Esophagus squamous epithelium (tissue), 5 donors: Measurements from ENCODE around the gene C6orf52. TPM values are rescaled to one million over a fixed set of nuclear protein-coding genes. Genes with fewer than 3 reads are reported as not detected.
"Not testable (repeated sequence)": the region's sequence is repeated elsewhere in the genome, so short reads cannot be mapped to it uniquely, and the experiment has no call there.

Experiments used
- DNase-seq: peaks from one replicate; lab custom pipeline; 2025; lab: John Stamatoyannopoulos, UW
- H3K27ac ChIP-seq, 4 donors: fragments of 200-600 bp; sonication (generic); one replicate each; pipeline ENCODE4 v1.5.1; 2016 to 2019; ENCODE audit warnings: mild to moderate bottlenecking in 1 of 4
- H3K27me3 ChIP-seq, 4 donors: fragments of 200-600 bp; sonication (generic); 1 replicate in 3 of 4; 2 replicates in 1 of 4; pipeline versions ENCODE4 v1.5.1 to v1.6.0; 2017 to 2021; ENCODE audit warnings: antibody characterized with exemption in 1 of 4
- H3K36me3 ChIP-seq, 3 donors: fragments of 200-600 bp; sonication (generic); one replicate each; pipeline ENCODE4 v1.5.1; 2016 to 2019
- H3K4me1 ChIP-seq, 3 donors: fragments of 200-600 bp; sonication (generic); one replicate each; pipeline ENCODE4 v1.5.1; 2017 to 2019
- H3K4me3 ChIP-seq, 4 donors: fragments of 200-600 bp; sonication (generic); 1 replicate in 3 of 4; 2 replicates in 1 of 4; pipeline ENCODE4 v1.5.1; 2016 to 2019; ENCODE audit warnings: mild to moderate bottlenecking in 2 of 4, moderate library complexity in 1 of 4
- H3K9me3 ChIP-seq, 3 donors: fragments of 200-600 bp; sonication (generic); one replicate each; pipeline ENCODE4 v1.5.1; 2016 to 2019
- CTCF ChIP-seq, 6 experiments: fragments of 450-650 bp in 4 of 6; fragments of 200-600 bp in 2 of 6; sonication (generic) in 2 of 6; IDR thresholded peaks; one replicate each; pipeline ENCODE4 v1.5.1; 2016 to 2019; ENCODE audit warnings: antibody characterized with exemption in 6 of 6, mild to moderate bottlenecking in 4 of 6, moderate library complexity in 4 of 6
- POLR2A ChIP-seq, 4 donors: fragments of 450-650 bp; IDR thresholded peaks; one replicate each; pipeline ENCODE4 v1.6.1; 2017; ENCODE audit warnings: antibody characterized with exemption in 4 of 4, mild to moderate bottlenecking in 4 of 4, moderate library complexity in 3 of 4
- WGBS, 2 donors: methylation state at CpG; one replicate each; pipeline ENCODE4 v1.1.5; 2018; 5-methylcytosine and 5-hydroxymethylcytosine counted together
- intact Hi-C: fragments of 100-400 bp; cut with DNase I; formaldehyde crosslinking; loops from one replicate; pipeline ENCODE4 v1.15.0; 2022
- total RNA-seq, 4 donors: library from RNA; depleted of rRNA; stranded (reverse); fragments of >200 nt; gene quantifications; one replicate each; pipeline ENCODE4 v1.1.0, GENCODE V29; 2016
- donor health status: DM: yes; HTN: yes; CAD: no.

C6orf52 gene
- total RNA-seq, 4 donors from 2014 or later: not detected

- Histone ChIP-seq H3K27ac (no peak overlapping the region), H3K27me3 (no peaks in the 10 kb centered on the region), H3K36me3 (no peaks in the 10 kb centered on the region), H3K9me3 (no peaks in the 10 kb centered on the region), H3K4me1 (no peaks in the 10 kb centered on the region), H3K4me3 (no peak overlapping the region)
- no peak for DNase-seq
- WGBS, 2 donors: 75 to 87% methylated on average over 3 to 4 of the region's 4 CpGs
- TF ChIP-seq CTCF (IDR thresholded peaks at IDR 0.05): no peak
- TF ChIP-seq POLR2A (IDR thresholded peaks at IDR 0.05): no peak
- intact Hi-C loops: no loop called here
These were observed 16.0 kb downstream of the C6orf52 start for GRCh38 chr6:10678456-10678855.

- TF ChIP-seq CTCF (IDR thresholded peaks at IDR 0.05) (no peak), POLR2A (IDR thresholded peaks at IDR 0.05) (no peak)
- Histone ChIP-seq H3K4me1 (no peaks in the 10 kb centered on the region), H3K9me3 (no peaks in the 10 kb centered on the region), H3K27ac (no peak overlapping the region), H3K4me3 (no peak overlapping the region), H3K27me3 (no peaks in the 10 kb centered on the region), H3K36me3 (no peaks in the 10 kb centered on the region)
- no peak for DNase-seq
- 93 to 95% methylated on average over 7 of the region's 7 CpGs for WGBS, 2 donors
- intact Hi-C loops: no loop called here
These were observed 18.0 kb downstream of the C6orf52 start for GRCh38 chr6:10676403-10676802.

GRCh38 chr6:10668126-10668917, 26.1 kb downstream of the C6orf52 start:
- 73 to 85% methylated on average over 2 to 5 of the region's 6 CpGs for WGBS, 2 donors
- no peak for TF ChIP-seq POLR2A (IDR thresholded peaks at IDR 0.05)
- TF ChIP-seq CTCF (IDR thresholded peaks at IDR 0.05): no peak
- H3K36me3 ChIP-seq: no peaks in the 10 kb centered on the region
- no peak overlapping the region for H3K27ac ChIP-seq
- no peak for DNase-seq
- no peaks in the 10 kb centered on the region for H3K9me3 ChIP-seq
- H3K4me3 ChIP-seq: no peak overlapping the region
- intact Hi-C loops: no loop called here
- H3K4me1 ChIP-seq: no peaks in the 10 kb centered on the region
- peaks cover 0 to 10% (median 0%) of the 10 kb centered on the region in 4 donors for H3K27me3 ChIP-seq

- H3K27ac ChIP-seq, H3K36me3 ChIP-seq, H3K9me3 ChIP-seq, DNase-seq, intact Hi-C loops, H3K4me1 ChIP-seq, H3K27me3 ChIP-seq, H3K4me3 ChIP-seq: not testable (repeated sequence)
- 43 to 50% methylated on average over 1 of the region's 1 CpG for WGBS, 2 donors
These were observed 28.8 kb downstream of the C6orf52 start for GRCh38 chr6:10665595-10665994.

GRCh38 chr6:10662742-10663141, 31.7 kb downstream of the C6orf52 start:
- no peak for TF ChIP-seq POLR2A (IDR thresholded peaks at IDR 0.05)
- no peak for TF ChIP-seq CTCF (IDR thresholded peaks at IDR 0.05)
- no peak for DNase-seq
- intact Hi-C loops: no loop called here
- Histone ChIP-seq H3K4me1 (no peaks in the 10 kb centered on the region), H3K27me3 (peaks cover 0 to 7% (median 0%) of the 10 kb centered on the region in 4 donors), H3K36me3 (no peaks in the 10 kb centered on the region), H3K4me3 (no peak overlapping the region), H3K9me3 (no peaks in the 10 kb centered on the region), H3K27ac (no peak overlapping the region)
- WGBS, 2 donors: 88 to 94% methylated on average over 2 of the region's 2 CpGs
